ENCODE measurements around the gene KIAA0040. TPM values are rescaled to one million over a fixed set of nuclear protein-coding genes. Genes with fewer than 3 reads are reported as not detected.

The KIAA0040 gene
- total and polyA plus RNA-seq, 12 donors, result 6.3 to 37.2 (median 11.1) TPM

GRCh38 chr1:175145899-175146528 is 46.6 kb downstream of the KIAA0040 start:
- no peak for DNase-seq
- WGBS, 2 donors, result 69 to 74% methylated on average over 7 of the region's 7 CpGs
- H3K27me3 ChIP-seq, result no peaks in the 10 kb centered on the region
- TF ChIP-seq CTCF (IDR thresholded peaks at IDR 0.05), result no peak
- no peak for ATAC-seq
- intact Hi-C loops (cut with DNase I), result loop anchor here in 2 of 10 donors (5.0 to 10.0 kb wide), 2 partner anchors 114 to 929 kb away; no protein-coding TSS in a partner anchor
- H3K4me1 ChIP-seq, result peaks cover 0 to 7% (median 0%) of the 10 kb centered on the region in 9 donors
- H3K4me3 ChIP-seq, result no peak overlapping the region
- no peak overlapping the region for H3K27ac ChIP-seq
- no peaks in the 10 kb centered on the region for H3K36me3 ChIP-seq
- no peaks in the 10 kb centered on the region for H3K9me3 ChIP-seq

- H3K4me1 ChIP-seq, result no peaks in the 10 kb centered on the region
- WGBS, 2 donors, result 56 to 91% methylated on average over 2 of the region's 2 CpGs
- DNase-seq (no peak), ATAC-seq (no peak)
- no peak overlapping the region for H3K27ac ChIP-seq
- no peaks in the 10 kb centered on the region for H3K36me3 ChIP-seq
- intact Hi-C loops (cut with DNase I), result no loop called here
- H3K4me3 ChIP-seq, result no peak overlapping the region
- no peak for TF ChIP-seq CTCF (IDR thresholded peaks at IDR 0.05)
- no peaks in the 10 kb centered on the region for H3K27me3 ChIP-seq
- no peaks in the 10 kb centered on the region for H3K9me3 ChIP-seq
Observed at GRCh38 chr1:175138579-175138978, 54.0 kb downstream of the KIAA0040 start.

GRCh38 chr1:175137369-175137768 is 55.2 kb downstream of the KIAA0040 start:
- H3K9me3 ChIP-seq, result no peaks in the 10 kb centered on the region
- no peak overlapping the region for H3K4me3 ChIP-seq
- intact Hi-C loops (cut with DNase I), result no loop called here
- no peaks in the 10 kb centered on the region for H3K27me3 ChIP-seq
- H3K27ac ChIP-seq, result no peak overlapping the region
- 96 to 100% methylated on average over 1 of the region's 1 CpG for WGBS, 2 donors
- H3K36me3 ChIP-seq, result no peaks in the 10 kb centered on the region
- no peak for TF ChIP-seq CTCF (IDR thresholded peaks at IDR 0.05)
- peaks cover 0 to 7% (median 5%) of the 10 kb centered on the region in 9 donors for H3K4me1 ChIP-seq
- no peak for ATAC-seq
- DNase-seq, result no peak

- ATAC-seq, result no peak
- H3K36me3 ChIP-seq, result no peaks in the 10 kb centered on the region
- no peaks in the 10 kb centered on the region for H3K27me3 ChIP-seq
- H3K9me3 ChIP-seq, result no peaks in the 10 kb centered on the region
- no peak overlapping the region for H3K4me3 ChIP-seq
- DNase-seq, result no peak
- TF ChIP-seq CTCF (IDR thresholded peaks at IDR 0.05), result no peak
- intact Hi-C loops (cut with DNase I), result no loop called here
- whole genome bisulfite sequencing, 2 donors, result 87 to 89% methylated on average over 3 of the region's 3 CpGs
- H3K4me1 ChIP-seq, result peaks cover 0 to 16% (median 10%) of the 10 kb centered on the region in 9 donors
- no peak overlapping the region for H3K27ac ChIP-seq
Observed at GRCh38 chr1:175136246-175136645, 56.3 kb downstream of the KIAA0040 start.

All from heart right ventricle (tissue), 16 donors.